GM21367 (cell line): Measurements from ENCODE around the gene MAP1LC3A.

ENCODE experiments used
- ATAC-seq: cut with Tn5 transposase; IDR thresholded peaks from one replicate; pipeline ENCODE4 v1.9.1; 2021; ENCODE audit not compliant: unreplicated experiment

The MAP1LC3A gene

GRCh38 chr20:34547844-34548613, 10.5 kb upstream of the MAP1LC3A start:
- ATAC-seq = no peak

- ATAC-seq = no peak
Observed at GRCh38 chr20:34549291-34549928, 9.1 kb upstream of the MAP1LC3A start.

GRCh38 chr20:34549929-34550305, 8.6 kb upstream of the MAP1LC3A start:
- no peak for ATAC-seq

- ATAC-seq = no peak
Observed at GRCh38 chr20:34552569-34552968, 5.9 kb upstream of the MAP1LC3A start.

DNA sequence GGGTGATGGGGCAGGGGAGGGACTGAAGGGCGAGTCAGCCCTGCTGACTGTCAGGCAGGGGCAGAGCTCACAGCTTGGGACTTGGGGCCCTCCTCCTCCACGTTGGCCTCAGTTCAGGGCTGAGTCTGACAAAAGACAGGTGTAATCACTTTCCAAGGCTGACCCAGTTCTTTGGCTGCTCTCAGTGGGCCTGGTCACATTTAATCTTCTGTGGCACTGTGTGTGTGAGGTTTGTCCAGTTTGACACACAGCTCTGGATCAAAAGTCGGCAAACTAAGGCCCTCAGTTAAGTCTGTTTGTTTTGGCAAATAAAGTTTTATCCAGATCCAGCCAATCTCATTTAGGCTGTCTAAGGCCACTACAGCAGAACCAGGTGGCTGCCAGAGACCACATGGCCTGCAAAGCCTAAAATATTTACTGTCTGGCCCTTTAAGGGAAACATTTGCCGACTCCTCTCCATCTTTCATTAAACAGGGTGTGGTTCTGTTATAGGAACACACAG, 5.1 kb upstream of the MAP1LC3A start:
- no peak for ATAC-seq

DNA sequence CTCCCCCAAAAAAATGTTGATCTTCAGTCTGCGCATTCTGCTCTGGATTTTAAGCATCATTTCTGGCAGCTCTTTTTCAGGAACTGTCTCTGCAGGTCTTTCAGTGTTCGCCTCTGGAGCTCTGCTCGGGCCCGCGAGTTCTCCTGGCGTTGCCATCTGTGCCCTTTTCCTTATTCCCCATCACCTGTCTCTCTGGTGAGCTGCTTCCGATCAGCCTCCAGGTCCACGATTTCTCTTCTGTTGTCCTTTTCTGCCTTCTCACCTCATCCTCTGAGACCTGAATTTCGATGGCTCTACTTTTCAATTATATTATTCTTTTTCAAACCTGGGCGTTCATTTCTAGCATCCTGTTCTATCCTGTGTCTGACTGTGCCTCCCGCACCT, 590 bp upstream of the MAP1LC3A start:
- no peak for ATAC-seq

DNA sequence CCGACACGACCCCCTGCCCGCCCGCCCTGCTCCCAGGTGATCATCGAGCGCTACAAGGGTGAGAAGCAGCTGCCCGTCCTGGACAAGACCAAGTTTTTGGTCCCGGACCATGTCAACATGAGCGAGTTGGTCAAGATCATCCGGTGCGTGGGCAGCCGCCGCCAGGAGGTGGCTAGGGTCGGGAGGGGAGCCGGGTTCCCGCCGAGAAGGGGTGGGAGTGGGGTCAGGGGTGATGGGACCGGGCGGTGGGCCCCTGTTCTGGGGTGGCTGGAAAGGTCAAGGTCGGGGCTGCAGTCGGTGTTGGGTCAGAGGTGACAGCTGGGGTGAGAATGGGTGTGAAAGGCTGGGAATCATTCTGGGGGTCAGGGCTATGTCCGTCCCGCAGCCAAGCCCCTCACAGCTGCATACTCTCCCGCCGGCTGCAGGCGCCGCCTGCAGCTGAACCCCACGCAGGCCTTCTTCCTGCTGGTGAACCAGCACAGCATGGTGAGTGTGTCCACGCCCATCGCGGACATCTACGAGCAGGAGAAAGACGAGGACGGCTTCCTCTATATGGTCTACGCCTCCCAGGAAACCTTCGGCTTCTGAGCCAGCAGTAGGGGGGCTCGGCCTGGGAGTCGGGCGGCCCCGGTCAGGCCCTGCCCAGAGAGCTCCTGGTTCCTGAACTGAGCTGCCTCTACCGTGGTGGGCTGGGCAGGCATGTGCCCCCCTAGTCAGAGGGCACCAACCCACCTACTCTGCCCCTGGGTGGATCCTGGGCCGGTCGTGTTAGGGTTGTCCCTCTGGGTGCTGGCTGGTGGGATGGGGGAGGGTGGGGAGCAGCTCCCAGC, 1.0 kb downstream of the MAP1LC3A start:
- ATAC-seq = no peak

DNA sequence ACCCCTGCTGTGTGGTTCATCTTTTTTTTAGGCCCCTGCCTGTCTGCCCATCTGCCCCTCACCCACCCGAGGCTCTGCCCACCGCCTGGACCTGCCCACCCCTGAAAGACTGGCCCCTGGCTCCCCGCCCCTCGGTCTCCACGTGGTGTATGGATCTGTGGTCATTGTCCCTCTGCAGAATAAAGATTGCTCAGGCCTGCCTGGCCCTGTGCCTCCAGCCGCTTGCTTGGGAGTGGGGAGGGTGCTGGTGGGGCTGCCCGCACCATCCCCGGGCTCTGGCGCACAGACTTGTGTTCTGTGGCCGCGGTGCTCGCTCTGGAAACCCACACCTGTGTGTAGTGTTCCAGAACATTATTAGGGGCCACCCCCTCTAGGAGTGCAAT, 1.6 kb downstream of the MAP1LC3A start:
- ATAC-seq = no peak

GRCh38 chr20:34560614-34561013, 2.1 kb downstream of the MAP1LC3A start:
- ATAC-seq = no peak

GRCh38 chr20:34561661-34562060, 3.1 kb downstream of the MAP1LC3A start:
- ATAC-seq = no peak

- no peak for ATAC-seq
Observed at GRCh38 chr20:34562641-34563040, 4.1 kb downstream of the MAP1LC3A start.

DNA sequence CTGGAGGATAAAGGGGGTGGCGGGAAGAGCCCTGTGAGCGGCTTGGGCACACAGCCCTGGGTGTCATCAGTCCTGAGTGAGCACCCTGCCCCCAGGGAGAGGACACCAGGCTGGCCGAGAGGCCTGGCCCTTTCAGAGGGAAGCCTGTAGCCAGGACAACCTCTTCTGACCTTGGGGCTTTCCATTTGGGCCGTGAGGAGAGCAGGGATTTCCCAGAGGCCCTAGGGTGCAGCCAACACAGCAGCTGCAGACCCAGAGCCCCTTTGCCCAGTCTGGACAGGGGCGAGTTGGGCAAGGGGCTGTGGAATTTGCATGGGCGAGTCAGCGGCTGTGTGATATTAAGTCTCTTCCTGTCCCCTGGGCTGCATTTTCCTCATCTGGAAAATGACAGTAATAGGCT, 6.3 kb downstream of the MAP1LC3A start:
- ATAC-seq = no peak

DNA sequence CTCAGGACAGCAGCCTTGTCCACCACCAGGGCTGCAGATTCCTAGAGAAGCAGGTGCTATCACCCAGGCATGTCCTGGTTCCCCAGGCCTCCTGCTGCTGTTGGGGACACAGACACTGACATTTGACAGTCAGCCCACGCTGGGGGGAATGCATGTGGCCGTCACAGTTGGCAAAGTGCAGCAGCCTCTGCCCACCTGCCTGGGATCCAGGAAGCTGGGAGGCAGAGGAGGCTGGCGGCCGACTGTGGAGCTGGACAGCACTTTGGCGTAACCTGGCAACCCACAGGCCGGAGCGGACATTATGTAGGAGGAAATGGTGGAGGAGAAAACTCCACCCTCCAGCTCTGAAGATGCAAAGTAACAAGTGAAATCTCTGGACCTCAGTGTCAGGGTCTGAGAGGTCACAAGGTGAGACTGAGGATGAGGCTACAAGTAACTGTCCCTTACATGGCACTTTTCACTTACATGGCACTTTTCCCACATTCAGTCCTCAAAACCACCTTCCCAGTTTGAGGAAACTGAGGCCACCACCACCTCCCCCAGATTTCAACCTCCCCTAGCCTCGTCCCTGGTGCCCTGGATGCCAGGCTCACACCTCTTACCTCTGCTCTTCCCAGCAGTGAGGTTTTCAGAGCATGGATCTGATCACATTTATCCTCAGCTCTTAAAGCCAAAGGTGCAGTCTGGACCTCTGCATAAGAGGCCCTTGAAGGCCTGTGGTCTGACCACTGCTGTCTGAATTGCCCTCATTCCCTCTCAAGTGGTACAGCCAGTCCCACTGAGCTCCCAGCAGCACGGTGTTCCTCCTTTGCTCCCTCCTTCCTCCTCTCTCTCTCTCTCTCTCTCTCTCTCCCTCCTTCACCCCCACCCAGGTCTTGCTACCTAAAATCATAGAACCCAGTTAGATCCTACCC, 8.7 kb downstream of the MAP1LC3A start:
- no peak for ATAC-seq

- ATAC-seq = no peak
Observed at GRCh38 chr20:34567892-34568865, 9.7 kb downstream of the MAP1LC3A start.

DNA sequence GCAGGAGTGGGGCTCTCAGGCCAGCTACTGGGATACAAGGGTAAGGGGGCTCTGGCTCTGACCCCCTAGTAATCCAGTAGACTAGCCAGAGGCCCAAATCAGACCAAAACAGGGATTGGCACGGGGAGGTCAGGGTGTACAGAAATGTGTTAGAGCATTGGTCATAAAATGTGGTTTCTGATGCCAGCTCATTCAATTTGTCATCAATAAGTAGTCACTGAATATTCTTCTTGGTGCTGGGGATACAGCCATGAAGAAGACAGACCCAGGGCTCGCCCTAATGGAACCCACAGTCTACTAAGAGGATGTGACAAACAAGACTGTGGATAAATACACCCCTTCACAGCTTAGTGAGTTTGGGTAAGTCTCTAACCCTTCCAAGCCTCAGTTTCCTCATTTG, 11.1 kb downstream of the MAP1LC3A start:
- no peak for ATAC-seq

- ATAC-seq = no peak
Observed at GRCh38 chr20:34570859-34571306, 12.4 kb downstream of the MAP1LC3A start.

DNA sequence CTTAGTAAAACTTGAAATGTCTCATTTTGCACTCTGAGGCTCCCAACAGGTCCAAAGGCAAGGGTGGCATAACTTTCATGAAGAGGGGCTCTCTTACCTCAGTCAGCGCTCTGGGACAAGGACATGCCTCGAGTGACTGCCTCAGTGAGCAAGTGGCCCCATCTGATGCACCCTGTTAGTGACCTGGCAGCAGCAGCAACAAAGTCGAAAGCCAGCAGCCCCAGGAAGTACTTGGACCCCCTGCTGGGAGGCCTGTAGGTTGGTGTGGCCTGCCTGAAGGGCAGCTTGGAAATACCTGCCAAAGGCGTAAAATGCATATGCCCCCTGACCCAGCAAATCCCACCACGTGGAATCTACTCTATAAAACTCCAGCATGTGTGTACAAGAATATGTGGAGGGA, 13.2 kb downstream of the MAP1LC3A start:
- ATAC-seq = no peak

DNA sequence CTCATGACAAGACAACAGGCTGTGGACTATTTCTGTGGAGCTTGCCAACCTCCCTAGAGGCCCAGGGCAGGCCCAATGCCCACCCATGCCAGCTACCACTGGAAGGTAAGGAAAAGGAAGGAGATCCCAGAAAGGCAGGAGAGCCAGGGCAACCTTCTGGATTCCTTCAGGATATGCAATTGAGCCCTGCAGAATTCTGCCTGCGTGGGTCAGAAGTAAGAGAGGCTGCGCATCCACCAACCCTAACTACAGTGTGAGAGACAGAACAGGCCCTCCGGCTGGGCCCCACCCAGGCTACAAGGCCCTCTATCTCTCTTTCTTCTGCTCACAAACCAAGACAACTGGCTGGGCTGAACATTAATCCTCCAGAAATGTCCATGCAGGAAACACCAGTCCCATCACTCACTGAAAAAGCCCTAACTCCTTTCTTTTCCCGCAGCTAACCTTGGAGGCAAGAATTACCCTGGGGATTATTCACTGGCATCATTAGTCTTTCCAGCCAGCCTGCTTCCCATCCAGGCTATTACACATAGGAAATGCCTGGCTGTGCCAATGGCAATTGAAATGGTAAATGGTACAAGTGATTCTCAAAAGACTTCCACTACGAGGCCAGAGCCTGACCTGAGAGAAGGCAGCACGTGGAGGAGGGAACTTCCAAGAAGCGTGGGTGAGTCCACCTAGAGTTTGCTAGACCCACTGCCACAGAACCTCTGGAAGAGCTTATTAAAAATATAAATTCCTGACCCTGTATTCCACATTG, 15.2 kb downstream of the MAP1LC3A start:
- ATAC-seq = no peak

- ATAC-seq = no peak
Observed at GRCh38 chr20:34574426-34574825, 15.9 kb downstream of the MAP1LC3A start.
